ENCODE measurements around the gene FBXO24.

GRCh38 chr7:100612730-100613390, 26.7 kb downstream of the FBXO24 start:
- TF ChIP-seq CTCF (IDR thresholded peaks at IDR 0.05; ENCODE audit: insufficient read depth, low read depth, low read length) (no peak), EZH2 (IDR thresholded peaks at IDR 0.05; ENCODE audit: insufficient read depth, low read length) (no peak)
